ENCODE measurements around the gene KRT8.

DNA sequence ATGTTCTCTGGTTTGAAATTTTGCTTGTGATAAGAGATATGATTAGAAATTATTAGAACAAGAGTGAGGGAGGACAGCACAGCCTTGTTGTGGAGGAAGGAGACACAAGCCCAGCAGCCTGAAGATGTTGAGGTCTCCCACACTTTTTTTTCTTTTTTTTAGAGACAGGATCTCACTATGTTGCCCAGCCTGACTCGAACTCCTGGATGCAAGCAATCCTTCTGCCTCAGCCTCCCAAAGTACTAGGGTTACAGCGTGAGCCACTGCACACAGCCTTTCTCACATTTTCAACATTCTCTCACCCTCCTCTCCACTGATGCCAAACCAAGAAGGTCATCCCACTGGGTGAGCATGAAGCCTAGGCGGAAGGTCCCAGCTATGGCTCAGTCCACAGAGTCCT lies 4.9 kb upstream of the KRT8 start:
- no peak for TF ChIP-seq POLR2A (IDR thresholded peaks at IDR 0.05)
- TF ChIP-seq, protein P1, sequence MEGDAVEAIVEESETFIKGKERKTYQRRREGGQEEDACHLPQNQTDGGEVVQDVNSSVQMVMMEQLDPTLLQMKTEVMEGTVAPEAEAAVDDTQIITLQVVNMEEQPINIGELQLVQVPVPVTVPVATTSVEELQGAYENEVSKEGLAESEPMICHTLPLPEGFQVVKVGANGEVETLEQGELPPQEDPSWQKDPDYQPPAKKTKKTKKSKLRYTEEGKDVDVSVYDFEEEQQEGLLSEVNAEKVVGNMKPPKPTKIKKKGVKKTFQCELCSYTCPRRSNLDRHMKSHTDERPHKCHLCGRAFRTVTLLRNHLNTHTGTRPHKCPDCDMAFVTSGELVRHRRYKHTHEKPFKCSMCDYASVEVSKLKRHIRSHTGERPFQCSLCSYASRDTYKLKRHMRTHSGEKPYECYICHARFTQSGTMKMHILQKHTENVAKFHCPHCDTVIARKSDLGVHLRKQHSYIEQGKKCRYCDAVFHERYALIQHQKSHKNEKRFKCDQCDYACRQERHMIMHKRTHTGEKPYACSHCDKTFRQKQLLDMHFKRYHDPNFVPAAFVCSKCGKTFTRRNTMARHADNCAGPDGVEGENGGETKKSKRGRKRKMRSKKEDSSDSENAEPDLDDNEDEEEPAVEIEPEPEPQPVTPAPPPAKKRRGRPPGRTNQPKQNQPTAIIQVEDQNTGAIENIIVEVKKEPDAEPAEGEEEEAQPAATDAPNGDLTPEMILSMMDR (IDR thresholded peaks at IDR 0.05) = no peak

Data from lower leg skin (tissue), 3 donors.